Fibroblast of lung (primary cell): ENCODE data around the gene EIF3B. TPM values are rescaled to one million over a fixed set of nuclear protein-coding genes. Genes with fewer than 3 reads are reported as not detected.
"Not testable (repeated sequence)": the region's sequence is repeated elsewhere in the genome, so short reads cannot be mapped to it uniquely, and the experiment has no call there.

ENCODE experiments used
- DNase-seq, 2 donors: peaks; one replicate each; pipeline versions ENCODE4 v3.0.0 to v3.0.0-alpha.2; 2010; ENCODE audit warnings: low read depth in 2 of 2
- H2AFZ ChIP-seq: 2 replicates; pipeline ENCODE4 v1.5.1; 2012; ENCODE audit warnings: low read length, control low read depth, inconsistent platforms
- H3K27ac ChIP-seq: 2 replicates; pipeline ENCODE4 v1.5.1; 2011; ENCODE audit warnings: low read length, control low read depth; ENCODE audit not compliant: insufficient read depth
- H3K27me3 ChIP-seq: 2 replicates; pipeline ENCODE4 v1.5.1; 2011; ENCODE audit warnings: mild to moderate bottlenecking, low read length; ENCODE audit not compliant: control insufficient read depth, insufficient read depth
- H3K36me3 ChIP-seq: 2 replicates; pipeline ENCODE4 v1.5.1; 2011; ENCODE audit warnings: low read length; ENCODE audit not compliant: control insufficient read depth, insufficient read depth
- H3K4me1 ChIP-seq: 2 replicates; pipeline ENCODE4 v1.5.1; 2011; ENCODE audit warnings: low read length; ENCODE audit not compliant: control insufficient read depth, insufficient read depth; ENCODE audit errors: extremely low read depth
- H3K4me2 ChIP-seq: 2 replicates; pipeline ENCODE4 v1.5.1; 2011; ENCODE audit warnings: low read length, control low read depth; ENCODE audit not compliant: insufficient read depth; ENCODE audit errors: extremely low read depth
- H3K4me3 ChIP-seq, 4 experiments: fragments of 200-600 bp in 1 of 4; sonication (generic) in 1 of 4; replicated peaks in 1 of 4; 2 replicates each; pipeline ENCODE4 v1.5.1; 2011 to 2016; ENCODE audit warnings: low read length in 4 of 4, low read depth in 3 of 4, mild to moderate bottlenecking in 3 of 4, control low read depth in 2 of 4, inconsistent platforms in 1 of 4, mixed read lengths in 1 of 4; ENCODE audit not compliant: insufficient read depth in 1 of 4; ENCODE audit errors: control extremely low read depth in 1 of 4
- H3K79me2 ChIP-seq: 2 replicates; pipeline ENCODE4 v1.5.1; 2012; ENCODE audit warnings: mild to moderate bottlenecking, low read length, inconsistent platforms; ENCODE audit not compliant: control insufficient read depth, insufficient read depth
- H3K9ac ChIP-seq: 2 replicates; pipeline ENCODE4 v1.5.1; 2011; ENCODE audit warnings: mild to moderate bottlenecking, low read length, control low read depth; ENCODE audit not compliant: insufficient read depth
- H3K9me3 ChIP-seq: 2 replicates; pipeline ENCODE4 v1.5.1; 2012; ENCODE audit warnings: low read depth, low read length; ENCODE audit not compliant: control insufficient read depth, insufficient read depth
- H4K20me1 ChIP-seq: 2 replicates; pipeline ENCODE4 v1.5.1; 2011; ENCODE audit warnings: low read length; ENCODE audit not compliant: control insufficient read depth, insufficient read depth; ENCODE audit errors: extremely low read depth
- CTCF ChIP-seq, 2 donors: IDR thresholded peaks in 1 of 2; conservative IDR thresholded peaks in 1 of 2; 1 replicate in 1 of 2; 2 replicates in 1 of 2; pipeline ENCODE4 v1.5.1; 2011 to 2012; ENCODE audit warnings: low read length in 2 of 2, control low read depth in 1 of 2, inconsistent platforms in 1 of 2, low read depth in 1 of 2, mild to moderate bottlenecking in 1 of 2
- EZH2 ChIP-seq: IDR thresholded peaks from 2 replicates; pipeline ENCODE4 v1.5.1; 2012; ENCODE audit warnings: low read length, control low read depth, mild to moderate bottlenecking; ENCODE audit errors: missing control alignments
- polyA plus RNA-seq, 2 donors: library from polyadenylated mRNA; depleted of rRNA in 1 of 2; stranded (reverse) in 1 of 2; unstranded in 1 of 2; fragments of >200 nt; gene quantifications; 2 replicates each; pipeline ENCODE4 v1.2.1, GENCODE V29; 2011 to 2012; ENCODE audit warnings: missing spikeins in 1 of 2
- total RNA-seq: library from RNA; depleted of rRNA; stranded (reverse); fragments of >200 nt; gene quantifications from 2 replicates; pipeline ENCODE4 v1.2.1, GENCODE V29; 2014

The EIF3B gene
- total and polyA plus RNA-seq, 2 donors (not counting 1 experiment from before 2014, with no cell fraction given): 92.8 to 133 TPM

- no peaks in the 10 kb centered on the region for H3K27me3 ChIP-seq
- H3K9me3 ChIP-seq: no peaks in the 10 kb centered on the region
- no peaks in the 10 kb centered on the region for H3K79me2 ChIP-seq
- DNase-seq: no peak
- H3K9ac ChIP-seq: no peak overlapping the region
- peaks cover 6% of the 10 kb centered on the region for H3K36me3 ChIP-seq
- no peak for TF ChIP-seq CTCF (conservative IDR thresholded peaks at IDR 0.05 in 1 of 2, IDR thresholded peaks at IDR 0.05 in 1 of 2; ENCODE audit: low read depth in 1 of 2, low read length in 2 of 2)
- no peak for TF ChIP-seq EZH2
- H3K4me3 ChIP-seq: no peak overlapping the region
- H2AFZ ChIP-seq: no peak overlapping the region
- no peaks in the 10 kb centered on the region for H4K20me1 ChIP-seq
- no peak overlapping the region for H3K27ac ChIP-seq
- H3K4me2 ChIP-seq: no peak overlapping the region
- no peaks in the 10 kb centered on the region for H3K4me1 ChIP-seq
Measured at GRCh38 chr7:2386964-2387669, 32.5 kb downstream of the EIF3B start.

GRCh38 chr7:2387897-2388636, 33.4 kb downstream of the EIF3B start:
- Histone ChIP-seq H2AFZ (no peak overlapping the region), H3K9ac (no peak overlapping the region), H3K4me1 (no peaks in the 10 kb centered on the region), H3K36me3 (peaks cover 3% of the 10 kb centered on the region), H3K27ac (no peak overlapping the region), H3K9me3 (no peaks in the 10 kb centered on the region), H3K4me3 (no peak overlapping the region), H3K4me2 (no peak overlapping the region), H3K79me2 (no peaks in the 10 kb centered on the region), H3K27me3 (no peaks in the 10 kb centered on the region), H4K20me1 (no peaks in the 10 kb centered on the region)
- no peak for DNase-seq
- TF ChIP-seq CTCF (conservative IDR thresholded peaks at IDR 0.05 in 1 of 2, IDR thresholded peaks at IDR 0.05 in 1 of 2; ENCODE audit: low read depth in 1 of 2, low read length in 2 of 2) (no peak), EZH2 (no peak)

- no peak overlapping the region for H2AFZ ChIP-seq
- H3K4me1 ChIP-seq: no peaks in the 10 kb centered on the region
- TF ChIP-seq EZH2: no peak
- no peak for TF ChIP-seq CTCF (conservative IDR thresholded peaks at IDR 0.05 in 1 of 2, IDR thresholded peaks at IDR 0.05 in 1 of 2; ENCODE audit: low read depth in 1 of 2, low read length in 2 of 2)
- H3K4me2 ChIP-seq: no peak overlapping the region
- H3K36me3 ChIP-seq: no peaks in the 10 kb centered on the region
- no peaks in the 10 kb centered on the region for H3K79me2 ChIP-seq
- no peaks in the 10 kb centered on the region for H3K9me3 ChIP-seq
- no peak overlapping the region for H3K4me3 ChIP-seq
- no peak for DNase-seq
- H3K9ac ChIP-seq: no peak overlapping the region
- no peaks in the 10 kb centered on the region for H4K20me1 ChIP-seq
- H3K27me3 ChIP-seq: no peaks in the 10 kb centered on the region
- no peak overlapping the region for H3K27ac ChIP-seq
Measured at GRCh38 chr7:2388637-2388954, 34.0 kb downstream of the EIF3B start.

GRCh38 chr7:2390020-2390816, 35.6 kb downstream of the EIF3B start:
- not testable (repeated sequence) for H3K4me3 ChIP-seq, H3K36me3 ChIP-seq, H4K20me1 ChIP-seq, H3K9me3 ChIP-seq, H3K79me2 ChIP-seq, H2AFZ ChIP-seq, H3K27me3 ChIP-seq, H3K27ac ChIP-seq, H3K4me2 ChIP-seq, H3K4me1 ChIP-seq, H3K9ac ChIP-seq
- peak in 1 of 2 donors; percentile 67 for DNase-seq
